Stimulated activated memory B cell treated with anti-CD40 and anti-IgM and Interleukin-4, amounts not matched to agents 10 μg/mL and 1 μg/mL and 100 μg/mL, for 72 hours (primary cell): Measurements from ENCODE around the gene VENTX.

Experiments used
- ATAC-seq: fragments of 150-1000 bp; cut with Tn5 transposase; 2 replicates; pipeline ENCODE4 v1.10.0; 2021
- H3K27ac Mint-ChIP-seq: one replicate; pipeline ENCODE4 v1.8.0; 2022; ENCODE audit warnings: mild to moderate bottlenecking, mixed read lengths
- H3K27me3 Mint-ChIP-seq: one replicate; pipeline ENCODE4 v1.8.0; 2022; ENCODE audit warnings: mixed read lengths
- H3K36me3 Mint-ChIP-seq: one replicate; pipeline ENCODE4 v1.8.0; 2022; ENCODE audit warnings: mixed read lengths
- H3K4me1 Mint-ChIP-seq: one replicate; pipeline ENCODE4 v1.8.0; 2022; ENCODE audit warnings: mixed read lengths
- H3K4me3 Mint-ChIP-seq: one replicate; pipeline ENCODE4 v1.8.0; 2022; ENCODE audit warnings: mild to moderate bottlenecking, moderate library complexity, mixed read lengths
- H3K9me3 Mint-ChIP-seq: one replicate; pipeline ENCODE4 v1.8.0; 2022; ENCODE audit warnings: mixed read lengths

Gene VENTX

DNA sequence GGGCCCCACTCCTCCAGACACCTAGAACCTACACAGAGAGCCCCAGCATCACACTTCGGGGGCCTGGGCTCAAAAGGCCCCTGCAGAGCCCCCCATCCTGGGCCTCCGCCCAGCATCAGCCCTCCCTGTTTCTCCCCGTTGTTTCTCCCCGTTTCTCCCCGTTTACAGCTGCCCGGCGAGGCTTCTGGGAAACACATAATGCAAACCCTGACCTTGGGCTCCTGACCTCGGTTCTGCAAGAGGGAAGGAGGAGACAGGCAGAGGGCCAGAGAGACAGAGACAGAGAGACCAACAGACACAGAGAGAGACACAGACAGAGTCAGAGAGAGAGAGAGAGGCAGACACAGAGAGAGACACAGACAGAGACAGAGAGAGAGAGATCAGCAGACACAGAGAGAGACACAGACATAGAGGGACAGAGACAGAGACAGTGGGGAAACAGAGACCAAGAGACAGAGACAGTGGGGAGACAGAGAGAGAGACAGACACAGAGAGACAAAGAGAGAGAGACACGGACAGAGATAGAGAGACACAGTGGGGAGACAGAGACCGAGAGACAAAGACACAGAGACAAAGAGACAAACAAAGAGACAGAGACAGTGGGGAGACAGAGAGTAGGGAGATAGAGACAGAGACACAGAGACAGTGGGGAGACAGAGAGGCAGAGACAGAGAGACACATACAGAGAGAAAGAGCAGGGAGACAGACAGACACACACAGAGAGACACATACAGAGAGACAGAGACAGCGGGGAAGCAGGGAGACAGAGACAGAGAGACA lies 12.5 kb downstream of the VENTX start:
- Mint-ChIP-seq H3K27ac (no peak overlapping the region), H3K4me3 (no peak overlapping the region), H3K9me3 (no peaks in the 10 kb centered on the region), H3K27me3 (peaks cover 38% of the 10 kb centered on the region), H3K36me3 (no peaks in the 10 kb centered on the region), H3K4me1 (peaks cover 6% of the 10 kb centered on the region)
- ATAC-seq = no peak

DNA sequence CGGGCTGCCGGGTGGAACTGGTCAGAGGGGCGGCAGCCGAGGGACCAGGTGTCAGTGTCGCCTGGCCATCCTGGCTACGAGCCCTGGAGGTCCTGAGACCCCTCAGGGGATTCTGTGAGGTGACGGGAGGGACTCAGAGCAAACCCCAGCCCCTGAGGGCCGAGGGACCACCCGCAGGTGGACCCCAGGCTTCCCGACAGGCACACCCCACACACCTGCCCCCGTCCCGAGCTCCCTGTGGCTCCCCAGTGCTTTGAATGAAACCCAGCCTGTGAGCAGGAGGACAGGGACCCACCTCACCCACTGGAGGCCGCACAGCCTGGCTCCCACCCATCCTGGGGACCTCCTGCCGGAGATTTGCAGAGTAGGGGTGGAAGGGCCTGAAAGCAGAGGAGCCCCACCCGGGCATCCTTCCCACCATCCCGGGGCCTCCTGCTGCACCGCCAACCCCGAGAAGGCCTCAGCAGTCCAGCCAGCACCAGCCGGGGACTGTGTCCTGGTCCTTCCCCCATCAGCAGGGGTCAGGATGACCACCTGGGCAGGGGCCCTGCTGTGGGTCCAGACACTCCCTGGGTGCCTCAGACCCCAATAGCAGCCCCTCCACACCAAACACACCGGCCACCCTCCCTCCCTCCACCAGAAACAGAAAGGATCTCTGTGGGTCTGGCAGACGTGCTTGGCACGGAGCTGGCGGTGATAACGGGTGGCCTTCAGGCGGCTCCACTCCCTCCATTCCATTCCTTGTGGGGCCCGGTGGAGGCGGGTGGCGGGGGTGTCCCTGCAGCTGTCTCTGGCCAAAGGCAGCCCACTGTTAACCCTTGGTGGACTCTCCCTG lies 13.9 kb downstream of the VENTX start:
- peak; percentile 17 for ATAC-seq
- H3K27me3 Mint-ChIP-seq = peaks cover 38% of the 10 kb centered on the region
- H3K4me3 Mint-ChIP-seq = no peak overlapping the region
- no peaks in the 10 kb centered on the region for H3K9me3 Mint-ChIP-seq
- no peaks in the 10 kb centered on the region for H3K36me3 Mint-ChIP-seq
- no peak overlapping the region for H3K27ac Mint-ChIP-seq
- H3K4me1 Mint-ChIP-seq = peaks cover 6% of the 10 kb centered on the region

DNA sequence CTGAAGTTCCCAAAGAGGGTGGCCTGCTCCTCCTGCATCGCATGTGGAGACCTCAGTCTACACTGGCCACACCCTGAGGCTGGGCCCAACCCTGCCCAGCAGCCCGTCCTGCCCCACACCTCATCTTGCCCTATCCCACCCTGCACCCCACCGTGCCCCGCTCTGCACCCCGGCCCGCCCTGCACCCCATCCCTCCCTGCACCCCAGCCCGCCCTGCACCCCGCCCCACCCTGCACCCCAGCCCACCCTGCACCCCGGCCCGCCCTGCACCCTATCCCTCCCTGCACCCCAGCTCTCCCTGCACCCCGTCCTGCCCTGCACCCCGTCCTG lies 14.5 kb downstream of the VENTX start:
- no peak overlapping the region for H3K27ac Mint-ChIP-seq
- H3K9me3 Mint-ChIP-seq = no peaks in the 10 kb centered on the region
- H3K4me3 Mint-ChIP-seq = no peak overlapping the region
- H3K36me3 Mint-ChIP-seq = no peaks in the 10 kb centered on the region
- peaks cover 3% of the 10 kb centered on the region for H3K4me1 Mint-ChIP-seq
- peak; percentile 29 for ATAC-seq
- H3K27me3 Mint-ChIP-seq = peaks cover 32% of the 10 kb centered on the region

DNA sequence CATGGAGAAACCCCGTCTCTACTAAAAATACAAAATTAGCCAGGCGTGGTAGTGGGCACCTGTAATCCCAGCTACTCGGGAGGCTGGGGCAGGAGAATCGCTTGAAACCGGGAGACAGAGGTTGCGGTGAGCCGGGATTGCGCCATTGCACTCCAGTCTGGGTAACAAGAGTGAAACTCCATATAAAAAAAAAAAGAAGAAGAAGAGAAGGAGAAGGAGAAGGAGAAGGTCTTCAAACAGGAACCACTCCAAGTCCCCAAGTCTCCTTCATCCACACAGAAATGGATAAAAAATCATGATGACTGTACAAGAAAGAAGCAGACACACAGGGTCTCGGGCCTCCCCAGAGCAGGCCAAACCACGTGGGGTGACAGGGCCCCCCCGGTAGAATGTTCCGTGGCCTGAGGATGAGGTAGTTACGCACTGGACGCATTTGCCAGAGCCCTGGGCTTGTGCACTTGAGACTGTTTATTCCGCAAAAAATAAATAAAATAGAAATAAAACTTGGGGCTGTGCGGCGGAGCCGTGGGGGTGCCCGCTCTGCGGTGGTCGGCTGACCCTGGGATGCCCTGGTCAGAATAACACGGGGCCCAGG lies 15.8 kb downstream of the VENTX start:
- peaks cover 25% of the 10 kb centered on the region for H3K27me3 Mint-ChIP-seq
- no peak overlapping the region for H3K27ac Mint-ChIP-seq
- peaks cover 14% of the 10 kb centered on the region for H3K4me1 Mint-ChIP-seq
- H3K9me3 Mint-ChIP-seq = no peaks in the 10 kb centered on the region
- H3K4me3 Mint-ChIP-seq = no peak overlapping the region
- ATAC-seq = no peak
- no peaks in the 10 kb centered on the region for H3K36me3 Mint-ChIP-seq

DNA sequence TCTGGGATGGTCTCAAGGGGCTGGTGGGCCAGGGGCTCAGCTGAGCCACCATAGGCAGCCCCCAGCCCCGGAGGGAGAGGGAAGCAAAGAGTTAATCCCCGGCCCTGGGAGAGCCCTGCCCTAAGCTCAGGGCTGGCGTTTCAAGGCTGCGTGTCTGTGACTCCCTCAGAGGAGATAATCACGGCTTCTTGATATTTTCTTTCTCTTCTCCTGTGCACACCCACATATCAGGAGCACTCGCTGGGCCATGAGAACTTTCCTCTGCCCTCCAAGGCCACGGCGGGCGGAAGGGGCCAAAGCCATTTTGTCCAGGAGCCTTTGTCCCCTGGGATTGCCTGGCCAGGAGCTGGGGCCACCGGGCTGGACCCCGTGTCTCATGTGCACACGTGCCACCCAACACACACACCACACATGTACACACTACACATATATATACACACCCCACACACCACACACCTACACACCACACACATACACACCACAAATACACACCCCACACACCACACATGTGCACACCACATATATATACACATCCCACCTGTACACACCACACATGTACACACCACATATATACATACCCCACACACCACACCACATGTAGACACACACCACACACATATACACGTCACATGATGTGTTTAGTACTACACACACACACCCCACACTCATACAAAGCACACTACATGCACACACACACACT lies 16.9 kb downstream of the VENTX start:
- no peak for ATAC-seq

DNA sequence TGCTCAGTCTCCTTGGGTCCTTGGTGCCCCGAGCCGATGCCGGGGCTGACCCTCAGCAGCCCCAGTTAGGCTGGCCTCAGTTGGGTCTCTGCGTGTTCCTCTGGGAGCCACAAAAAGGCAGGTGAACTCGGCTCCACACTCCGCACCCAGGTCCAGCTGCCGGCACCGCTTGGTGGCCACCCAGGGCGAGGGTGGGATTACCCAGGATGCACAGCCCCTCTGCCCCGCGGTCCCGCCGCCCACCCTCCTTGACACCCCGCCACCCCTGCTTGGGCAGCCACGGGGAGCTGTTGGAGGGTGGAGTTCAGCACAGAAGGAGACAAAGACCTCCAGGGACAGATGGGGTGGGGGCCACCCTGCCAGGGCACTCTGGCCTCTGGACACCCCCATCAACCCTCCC lies 17.7 kb downstream of the VENTX start:
- ATAC-seq = no peak
- Mint-ChIP-seq H3K9me3 (no peaks in the 10 kb centered on the region), H3K4me3 (no peak overlapping the region), H3K27ac (no peak overlapping the region), H3K36me3 (no peaks in the 10 kb centered on the region), H3K4me1 (peaks cover 31% of the 10 kb centered on the region), H3K27me3 (peaks cover 7% of the 10 kb centered on the region)

More for the DNA sequence above, 16.9 kb downstream of the VENTX start:
- Mint-ChIP-seq H3K4me3 (no peak overlapping the region), H3K9me3 (no peaks in the 10 kb centered on the region), H3K27me3 (peaks cover 15% of the 10 kb centered on the region), H3K4me1 (peaks cover 24% of the 10 kb centered on the region), H3K36me3 (no peaks in the 10 kb centered on the region), H3K27ac (no peak overlapping the region)

DNA sequence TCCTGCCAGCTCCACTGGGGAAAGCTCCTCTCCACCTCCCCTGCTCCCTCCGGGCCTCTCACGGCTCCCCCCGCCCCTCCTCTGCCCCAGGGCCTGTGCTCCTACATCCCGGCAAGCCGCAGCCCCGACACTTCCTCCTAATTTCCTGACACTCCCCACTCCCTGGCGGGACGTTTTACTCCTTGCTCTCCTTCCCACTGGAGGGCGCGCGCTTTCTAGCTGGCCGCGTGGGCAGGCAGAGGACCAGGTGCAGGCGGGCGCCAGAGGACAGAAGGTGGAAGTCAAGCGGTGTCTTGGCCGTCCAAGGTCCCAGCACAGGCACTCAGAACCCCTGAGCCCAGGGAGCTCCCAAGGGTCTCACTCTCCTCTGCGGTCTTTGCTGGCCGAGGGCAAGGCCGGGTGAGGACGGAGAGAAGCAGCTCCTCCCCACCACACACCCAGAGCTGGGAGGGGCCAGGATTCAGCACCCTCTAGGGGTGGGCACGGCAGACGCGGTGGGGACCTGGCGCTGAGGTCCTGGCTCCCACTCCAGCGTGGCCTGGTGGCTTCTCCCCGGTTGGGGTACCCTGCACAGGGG lies 19.9 kb downstream of the VENTX start:
- no peaks in the 10 kb centered on the region for H3K9me3 Mint-ChIP-seq
- ATAC-seq = no peak

DNA sequence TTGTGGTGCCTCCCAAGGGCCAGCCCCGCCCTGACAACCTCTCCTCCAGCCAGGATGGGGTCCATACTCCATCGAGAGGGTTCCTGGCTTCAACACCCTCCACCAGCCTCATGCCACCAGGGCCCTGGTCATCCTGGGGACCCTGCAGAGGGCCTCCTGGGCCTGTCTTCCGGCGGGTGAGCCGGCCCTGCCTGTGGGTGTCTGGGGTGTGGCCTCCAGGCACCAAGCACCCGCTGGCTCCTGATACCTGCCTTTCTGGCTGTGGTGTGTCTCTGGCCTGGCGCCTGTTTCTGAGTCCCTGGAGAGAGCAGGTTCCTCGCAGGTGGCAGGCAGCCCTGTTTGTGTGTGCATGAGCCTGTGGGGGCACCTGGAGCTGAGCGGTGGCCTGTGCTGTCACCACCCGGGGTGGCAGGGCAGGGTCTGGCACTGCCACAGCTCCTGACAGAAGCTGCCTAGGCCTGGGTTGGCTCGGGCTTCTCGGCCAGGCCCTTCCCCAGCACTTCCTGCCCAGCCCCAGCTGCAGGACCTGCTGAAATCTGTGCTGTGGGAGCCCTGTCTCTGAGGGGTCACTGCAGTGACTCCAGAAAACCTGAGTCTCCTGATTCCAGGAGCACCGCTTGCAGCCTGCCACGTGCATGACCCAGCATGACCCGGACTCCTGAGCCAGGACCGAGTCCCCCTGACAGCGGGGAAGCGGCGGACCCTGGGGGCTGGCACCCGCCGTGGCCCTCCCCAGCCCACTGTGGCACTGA lies 20.6 kb downstream of the VENTX start:
- Mint-ChIP-seq H3K36me3 (no peaks in the 10 kb centered on the region), H3K27ac (peak overlapping the region; percentile 90), H3K9me3 (no peaks in the 10 kb centered on the region), H3K4me1 (peaks cover 52% of the 10 kb centered on the region), H3K27me3 (no peaks in the 10 kb centered on the region), H3K4me3 (peak overlapping the region; percentile 62)
- peak; percentile 37 for ATAC-seq

More for the DNA sequence above, 19.9 kb downstream of the VENTX start:
- H3K4me1 Mint-ChIP-seq = peaks cover 46% of the 10 kb centered on the region
- H3K27ac Mint-ChIP-seq = peak overlapping the region; percentile 90
- peak overlapping the region; percentile 74 for H3K4me3 Mint-ChIP-seq
- H3K27me3 Mint-ChIP-seq = no peaks in the 10 kb centered on the region
- H3K36me3 Mint-ChIP-seq = no peaks in the 10 kb centered on the region

DNA sequence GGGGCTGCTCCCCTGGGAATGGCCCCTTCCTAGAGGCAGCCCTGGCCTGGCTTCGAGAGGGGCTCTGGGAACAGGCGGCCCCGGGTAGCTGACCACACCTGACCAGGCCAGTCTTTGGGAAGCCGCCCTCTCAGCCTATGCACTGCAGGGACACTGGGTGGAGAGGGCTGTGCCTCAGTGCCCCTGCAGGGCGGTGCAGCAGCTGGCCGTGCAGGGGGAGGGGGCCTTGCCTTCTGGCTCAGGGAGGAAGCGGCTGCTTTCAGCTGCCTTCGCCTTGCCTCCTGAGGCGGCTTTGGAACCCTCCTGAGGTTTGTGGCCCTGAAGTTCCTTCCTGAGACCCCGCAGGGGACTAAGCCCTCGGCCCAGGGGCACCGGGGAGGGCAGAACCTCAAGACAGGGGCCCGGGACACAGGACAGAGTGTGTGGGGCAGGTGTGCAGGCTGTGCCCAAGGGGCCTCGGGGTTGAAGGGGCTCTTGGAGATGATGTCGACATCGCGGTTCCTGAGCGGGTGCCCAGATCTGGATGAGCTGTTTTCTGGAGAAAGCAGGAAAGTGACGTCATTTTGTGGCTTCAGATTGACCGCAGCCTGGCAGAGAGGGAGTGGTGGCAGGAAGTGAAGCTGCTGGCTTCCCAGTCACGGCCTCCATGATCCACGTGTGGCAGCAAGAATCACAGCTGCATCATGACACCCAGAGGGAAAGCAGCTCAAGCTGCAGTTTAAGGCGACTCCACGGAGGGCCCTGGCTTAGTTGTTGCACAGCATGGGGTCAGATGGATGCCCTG lies 21.4 kb downstream of the VENTX start:
- H3K9me3 Mint-ChIP-seq = no peaks in the 10 kb centered on the region
- peaks cover 60% of the 10 kb centered on the region for H3K4me1 Mint-ChIP-seq
- no peak for ATAC-seq
- no peaks in the 10 kb centered on the region for H3K27me3 Mint-ChIP-seq
- peak overlapping the region; percentile 65 for H3K27ac Mint-ChIP-seq
- H3K4me3 Mint-ChIP-seq = peak overlapping the region; percentile 47
- H3K36me3 Mint-ChIP-seq = no peaks in the 10 kb centered on the region

DNA sequence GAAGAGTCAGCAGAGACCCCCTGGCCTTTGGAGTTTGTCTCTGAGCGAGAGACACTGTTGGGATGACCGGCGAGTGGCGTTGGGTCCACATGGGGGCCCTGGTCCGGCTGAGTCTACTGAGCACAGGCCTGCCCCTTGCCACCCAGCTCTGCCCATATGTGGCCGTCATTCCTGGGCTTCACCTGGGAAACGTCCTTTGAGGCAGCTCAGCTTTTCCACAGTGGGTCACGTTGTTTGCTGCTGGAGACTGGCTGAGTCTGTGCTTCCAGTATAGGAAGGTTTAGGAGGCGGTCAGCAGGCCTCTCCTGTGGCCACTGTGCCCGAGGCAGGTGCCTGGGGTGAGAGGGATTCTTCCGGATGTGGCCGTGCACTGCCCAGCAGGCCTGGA lies 21.9 kb downstream of the VENTX start:
- H3K4me3 Mint-ChIP-seq = no peak overlapping the region
- H3K4me1 Mint-ChIP-seq = peaks cover 66% of the 10 kb centered on the region
- H3K27me3 Mint-ChIP-seq = no peaks in the 10 kb centered on the region
- no peak for ATAC-seq
- no peaks in the 10 kb centered on the region for H3K9me3 Mint-ChIP-seq
- no peaks in the 10 kb centered on the region for H3K36me3 Mint-ChIP-seq
- peak overlapping the region; percentile 65 for H3K27ac Mint-ChIP-seq

DNA sequence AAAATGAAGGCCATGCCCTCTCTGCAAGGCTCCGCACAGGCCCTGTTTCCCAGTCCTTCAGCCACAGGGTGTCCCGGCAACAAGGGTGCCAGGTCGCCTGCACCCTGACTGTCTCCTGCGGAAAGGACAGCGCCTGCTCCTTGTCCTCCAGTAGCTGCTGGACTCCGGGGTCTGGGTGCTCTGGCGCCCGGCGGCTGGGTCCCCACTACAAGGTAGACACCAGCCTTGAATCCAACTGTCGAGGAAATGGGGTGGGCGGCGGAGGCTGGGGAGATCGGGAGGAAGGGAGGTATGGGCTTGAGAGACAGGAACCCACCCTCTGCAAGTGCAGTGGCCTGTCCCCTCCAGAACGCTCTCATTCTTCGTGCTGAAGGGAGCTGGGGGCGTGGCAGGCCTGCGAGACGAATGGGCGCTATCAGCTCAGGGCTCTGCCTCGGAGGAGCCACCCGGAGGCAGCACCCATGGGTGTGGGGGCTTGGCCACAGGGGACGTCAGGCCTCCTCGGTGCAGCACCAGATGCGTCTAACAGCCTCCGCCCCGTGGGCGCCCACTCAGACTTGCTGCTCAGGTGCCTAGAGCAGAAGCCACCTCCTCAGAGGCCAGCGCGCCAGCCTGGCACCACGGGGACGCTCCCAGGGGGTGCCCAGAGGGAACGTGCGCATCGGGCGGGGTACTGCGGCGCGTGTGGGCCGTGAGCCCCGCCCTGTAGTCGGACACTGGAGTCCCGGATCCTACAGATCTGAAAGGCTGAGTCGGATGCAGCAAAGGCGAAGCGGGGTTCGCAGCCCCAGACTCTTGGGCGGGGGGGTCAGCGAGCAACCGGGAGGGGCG lies 23.5 kb downstream of the VENTX start:
- H3K4me3 Mint-ChIP-seq = peak overlapping the region; percentile 77
- peaks cover 5% of the 10 kb centered on the region for H3K36me3 Mint-ChIP-seq
- no peaks in the 10 kb centered on the region for H3K27me3 Mint-ChIP-seq
- peak overlapping the region; percentile 71 for H3K27ac Mint-ChIP-seq
- no peaks in the 10 kb centered on the region for H3K9me3 Mint-ChIP-seq
- ATAC-seq = peak; percentile 86
- peaks cover 80% of the 10 kb centered on the region for H3K4me1 Mint-ChIP-seq

DNA sequence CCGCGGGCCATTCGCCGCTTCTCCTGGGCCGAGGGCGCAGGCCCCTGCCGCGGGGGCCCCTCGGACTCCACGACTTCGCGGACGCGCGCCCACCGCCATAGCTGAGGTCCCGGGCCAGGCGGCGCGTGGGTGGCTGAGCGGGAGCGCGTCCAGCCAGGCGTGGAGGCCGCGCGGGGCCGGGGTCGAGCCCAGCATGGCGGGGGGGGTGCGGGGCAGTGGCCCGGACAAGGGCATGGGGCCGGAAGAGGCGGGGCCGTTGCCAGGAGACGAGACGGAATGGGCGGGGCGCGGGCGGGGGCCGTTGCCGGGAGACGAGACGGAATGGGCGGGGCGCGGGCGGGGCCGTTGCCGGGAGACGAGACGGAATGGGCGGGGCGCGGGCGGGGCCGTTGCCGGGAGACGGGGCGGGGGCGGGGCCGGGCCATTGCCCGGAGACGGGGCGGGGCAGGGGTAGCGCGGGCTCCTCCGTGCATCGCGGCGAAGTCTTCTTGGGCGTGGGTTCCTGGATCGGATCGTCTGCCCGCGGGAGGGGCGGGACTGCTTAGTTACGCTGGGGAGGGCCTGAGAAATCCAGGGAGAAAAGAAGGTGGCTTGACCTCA lies 24.2 kb downstream of the VENTX start:
- Mint-ChIP-seq H3K36me3 (peaks cover 5% of the 10 kb centered on the region), H3K27me3 (no peaks in the 10 kb centered on the region), H3K27ac (peak overlapping the region; percentile 71), H3K4me3 (peak overlapping the region; percentile 77), H3K4me1 (peaks cover 80% of the 10 kb centered on the region), H3K9me3 (no peaks in the 10 kb centered on the region)
- ATAC-seq = peak; percentile 80

DNA sequence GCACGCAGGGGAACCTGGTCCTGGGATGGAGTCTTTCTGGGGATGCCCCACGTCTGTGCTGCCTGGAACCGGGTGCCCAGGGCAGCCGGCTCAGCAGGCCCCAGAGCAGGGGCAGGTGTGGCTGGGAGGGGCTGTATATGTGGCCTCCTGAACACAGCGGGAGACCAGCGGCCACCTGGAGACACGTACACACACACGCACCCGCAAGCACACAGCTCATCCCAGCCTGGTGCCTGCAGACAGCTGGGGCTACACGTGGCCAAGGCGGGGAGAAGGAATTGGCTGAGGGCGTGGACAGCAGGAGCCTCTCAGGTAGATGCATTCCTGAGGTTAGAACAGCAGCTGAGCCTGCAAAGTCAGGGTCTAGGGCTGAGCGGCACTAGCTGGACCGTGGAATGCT lies 25.0 kb downstream of the VENTX start:
- Mint-ChIP-seq H3K27ac (no peak overlapping the region), H3K9me3 (no peaks in the 10 kb centered on the region), H3K36me3 (peaks cover 5% of the 10 kb centered on the region), H3K4me3 (no peak overlapping the region), H3K4me1 (peaks cover 74% of the 10 kb centered on the region), H3K27me3 (no peaks in the 10 kb centered on the region)
- ATAC-seq = no peak
